ENCODE data around the gene FAM32A.

The FAM32A gene

GRCh38 chr19:16226878-16227836, 41.9 kb downstream of the FAM32A start:
- DNase-seq = no peak

- no peak for DNase-seq
Observed at GRCh38 chr19:16227837-16228636, 42.8 kb downstream of the FAM32A start.

- no peak for DNase-seq
Observed at GRCh38 chr19:16228637-16229321, 43.6 kb downstream of the FAM32A start.

GRCh38 chr19:16229322-16229641, 44.1 kb downstream of the FAM32A start:
- DNase-seq = no peak

GRCh38 chr19:16232127-16232526, 46.9 kb downstream of the FAM32A start:
- no peak for DNase-seq

- no peak for DNase-seq
Observed at GRCh38 chr19:16232568-16232967, 47.4 kb downstream of the FAM32A start.

GRCh38 chr19:16233081-16233776, 48.0 kb downstream of the FAM32A start:
- no peak for DNase-seq

GRCh38 chr19:16233836-16234551, 48.8 kb downstream of the FAM32A start:
- no peak for DNase-seq

- no peak for DNase-seq
Observed at GRCh38 chr19:16234552-16235445, 49.6 kb downstream of the FAM32A start.

- DNase-seq = no peak
Observed at GRCh38 chr19:16235811-16236652, 50.8 kb downstream of the FAM32A start.

All from stimulated activated CD4-positive, alpha-beta T cell treated with anti-CD3 and anti-CD28 coated beads, Interleukin-4, amount 100 ng/mL, for 4 hours (primary cell).